Renal cortical epithelial cell (primary cell): Measurements from ENCODE around the gene LEF1. TPM values are rescaled to one million over a fixed set of nuclear protein-coding genes. Genes with fewer than 3 reads are reported as not detected.

ENCODE experiments used
- DNase-seq: peaks from one replicate; pipeline ENCODE4 v3.0.0-alpha.2; 2011; ENCODE audit warnings: low read depth
- total RNA-seq: library from RNA; depleted of rRNA; stranded (reverse); fragments of >200 nt; gene quantifications from 2 replicates; pipeline ENCODE4 v1.2.3, GENCODE V29; 2014

The LEF1 gene
- total RNA-seq, 1 donor from 2014 or later = 18.6 TPM

GRCh38 chr4:108175966-108176365, 7.2 kb upstream of the LEF1 start:
- DNase-seq = no peak

DNA sequence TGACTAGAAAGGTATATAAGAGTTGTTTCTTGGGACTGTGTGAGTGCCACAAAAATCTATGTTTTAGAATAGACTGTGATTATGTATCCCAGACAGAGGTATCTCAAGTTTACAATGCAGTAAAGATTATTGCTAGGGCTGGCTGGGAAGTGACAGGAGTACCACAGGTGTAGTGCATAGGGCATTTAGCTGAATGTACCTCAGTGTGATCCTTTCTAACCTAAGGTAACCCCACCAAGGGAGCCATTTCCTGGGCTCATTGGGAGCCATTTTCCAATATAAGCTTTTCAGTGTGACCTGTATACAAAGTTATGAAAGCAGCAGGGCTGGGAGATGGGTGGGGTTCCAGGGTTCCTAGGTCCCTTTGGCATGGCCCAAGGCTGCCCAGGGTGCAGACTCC, 6.1 kb upstream of the LEF1 start:
- no peak for DNase-seq

- no peak for DNase-seq
Observed at GRCh38 chr4:108173599-108174057, 4.9 kb upstream of the LEF1 start.

- peak; percentile 61 for DNase-seq
Observed at GRCh38 chr4:108172753-108173598, 4.2 kb upstream of the LEF1 start.

DNA sequence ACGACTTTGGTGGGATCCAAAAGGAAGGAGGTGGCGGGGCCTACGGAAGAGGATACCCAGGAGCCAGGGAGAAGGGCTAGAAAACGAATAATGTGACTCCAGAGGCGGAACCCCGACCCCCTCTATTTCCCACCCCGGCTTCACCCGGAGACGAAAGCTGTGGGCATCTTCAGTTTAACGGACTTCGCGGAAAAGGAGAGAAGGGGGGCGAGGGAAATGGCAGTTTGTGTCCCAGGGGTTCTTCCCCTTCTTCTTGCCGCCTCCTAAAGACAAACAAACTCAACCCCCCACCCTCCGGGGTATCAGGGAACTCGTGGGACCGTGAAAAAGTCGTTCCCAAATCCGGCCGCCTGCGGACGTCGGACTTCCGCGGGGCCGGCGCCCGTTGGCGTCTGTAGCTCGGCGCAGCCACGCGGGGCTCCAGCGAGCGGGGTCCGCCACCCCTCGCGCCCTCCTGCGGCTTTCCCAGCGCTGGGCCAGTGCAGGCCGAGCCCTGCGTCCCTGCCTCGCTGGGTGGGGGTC, 3.6 kb upstream of the LEF1 start:
- no peak for DNase-seq

DNA sequence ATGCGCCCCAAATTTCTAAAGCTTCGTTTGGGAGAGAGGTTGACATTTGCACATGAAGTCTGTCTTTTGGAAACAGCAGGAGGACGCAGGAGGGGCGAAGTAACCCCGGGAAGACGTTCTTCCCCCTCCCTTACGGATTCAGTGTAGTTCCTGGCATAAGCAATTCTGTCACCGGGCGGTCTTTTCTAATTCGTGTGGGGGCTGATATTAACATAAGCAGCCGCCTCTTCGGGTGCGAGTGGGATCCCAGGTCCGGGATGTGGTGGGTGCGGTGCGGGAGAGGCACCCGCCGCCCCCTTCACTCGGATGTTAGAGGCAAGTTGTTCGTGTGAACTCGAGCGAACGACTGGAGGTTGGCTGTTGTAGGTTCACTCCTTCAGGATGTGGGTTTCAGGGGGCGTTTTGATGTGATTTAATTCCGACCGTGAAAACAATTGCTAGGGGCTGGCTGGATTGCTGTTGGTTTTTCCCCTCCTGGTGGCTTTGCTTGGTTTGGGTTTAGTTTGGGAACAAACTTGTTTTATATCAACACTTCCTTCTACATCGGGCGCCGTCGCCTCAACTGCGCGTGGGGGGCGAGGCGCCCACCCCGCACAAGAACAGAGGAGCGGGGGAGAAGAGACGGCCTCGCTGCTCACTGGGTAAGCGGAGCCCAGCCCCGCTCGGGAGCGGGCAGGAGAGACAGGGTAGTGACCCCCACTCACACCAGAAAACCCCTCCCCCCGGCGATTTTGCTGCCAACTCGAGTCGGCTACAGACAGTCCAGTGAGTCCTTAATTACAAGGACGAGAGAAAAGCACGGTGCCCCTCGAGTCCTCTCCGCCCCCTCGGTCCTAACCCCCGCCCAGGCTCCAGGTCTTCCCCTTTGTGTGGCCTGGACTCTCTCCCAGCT, 2.9 kb upstream of the LEF1 start:
- DNase-seq = no peak

DNA sequence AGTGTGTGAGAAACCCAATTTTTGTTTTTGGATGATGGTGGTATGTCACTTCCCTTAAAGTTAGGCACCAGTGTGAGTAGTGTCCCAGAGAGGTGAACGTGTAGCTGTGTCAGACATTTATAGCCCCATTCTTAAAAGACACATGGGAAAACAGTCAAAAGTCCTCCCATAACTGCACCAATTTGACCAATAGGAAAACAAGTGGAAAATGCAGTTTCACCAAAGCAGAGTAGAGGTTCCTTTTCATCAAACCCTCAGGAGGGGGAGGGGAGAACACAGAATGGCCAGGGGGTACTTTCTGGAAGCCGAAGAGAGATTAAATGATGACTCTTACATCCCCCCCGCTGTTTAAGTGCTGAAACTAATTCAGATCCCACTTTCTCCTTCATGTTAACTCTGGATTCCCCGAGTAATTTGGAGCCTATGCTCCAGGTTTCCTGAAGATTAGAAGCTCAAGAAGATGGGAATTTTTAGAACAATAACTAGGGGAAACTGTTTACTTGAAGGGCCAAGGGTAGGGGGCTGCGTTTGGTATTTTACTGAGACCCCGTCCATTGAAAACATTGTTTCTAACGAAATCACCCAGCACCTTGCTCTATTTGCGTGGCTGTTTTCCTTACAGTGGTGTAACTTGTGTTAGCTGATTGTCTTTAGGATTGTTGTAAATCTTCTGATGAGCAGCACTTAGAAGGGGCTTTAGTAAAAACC, 2.1 kb upstream of the LEF1 start:
- no peak for DNase-seq

DNA sequence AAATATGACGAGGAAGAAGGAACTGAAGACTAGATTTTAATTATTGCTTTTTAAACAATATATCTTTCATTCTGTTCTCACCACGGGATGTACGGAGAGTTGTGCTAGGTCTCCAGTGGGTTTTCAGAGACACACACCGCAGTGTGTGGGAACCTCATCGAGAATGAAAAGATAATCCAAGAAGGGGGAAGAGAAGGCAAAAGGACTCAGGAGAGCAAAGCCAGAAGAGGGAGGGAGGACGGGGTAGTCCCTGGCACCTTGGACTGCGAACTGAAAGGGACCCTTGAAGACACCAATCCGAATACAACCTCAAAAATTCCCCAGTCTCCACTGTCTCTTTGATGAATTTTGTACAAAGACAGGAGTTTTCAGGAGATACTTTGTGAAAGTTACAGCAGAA, 932 bp upstream of the LEF1 start:
- no peak for DNase-seq

GRCh38 chr4:108168160-108168670, 517 bp downstream of the LEF1 start:
- DNase-seq = peak; percentile 22

DNA sequence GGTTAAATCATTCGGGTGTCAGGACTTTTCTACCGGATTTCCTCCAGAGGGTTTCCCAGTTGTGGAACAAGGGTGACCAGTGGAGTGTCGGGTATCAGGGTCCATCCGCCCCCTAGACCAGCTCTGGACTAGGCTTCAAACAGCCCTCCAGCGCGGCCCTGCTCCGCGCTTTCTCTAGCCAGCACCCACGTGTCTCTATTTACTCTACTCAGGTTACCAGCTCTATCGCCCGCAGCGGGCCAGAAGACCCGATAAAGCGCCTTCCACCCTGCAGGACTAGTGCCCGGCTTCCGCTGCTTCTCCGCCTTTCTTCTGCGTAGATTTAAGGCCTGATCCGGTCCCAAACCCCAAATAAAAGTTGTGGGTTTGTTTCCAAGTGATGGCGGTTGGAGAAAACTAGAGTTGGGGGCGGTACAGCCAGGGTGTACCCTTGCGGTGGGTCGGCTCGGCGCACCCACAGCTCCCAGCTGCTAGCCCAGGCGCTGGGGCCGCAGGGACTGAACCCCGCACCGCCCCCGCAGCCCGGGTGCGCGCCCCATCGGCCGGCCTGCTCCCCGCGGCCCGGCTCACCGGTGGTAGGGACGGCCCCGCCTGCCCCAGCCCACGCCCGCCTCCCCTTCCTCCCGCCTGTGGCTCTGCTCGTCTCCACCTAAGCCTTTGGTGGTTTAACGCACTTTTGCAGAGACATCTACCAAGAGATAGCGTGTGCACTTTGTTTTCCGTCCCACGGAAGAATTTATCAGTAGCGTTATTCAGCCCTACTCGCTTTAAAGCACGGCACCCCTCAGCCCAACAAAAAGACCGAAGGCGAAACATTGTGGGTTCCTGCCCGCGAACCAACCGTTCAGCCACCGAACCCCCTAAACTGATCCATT, 2.1 kb downstream of the LEF1 start:
- no peak for DNase-seq

DNA sequence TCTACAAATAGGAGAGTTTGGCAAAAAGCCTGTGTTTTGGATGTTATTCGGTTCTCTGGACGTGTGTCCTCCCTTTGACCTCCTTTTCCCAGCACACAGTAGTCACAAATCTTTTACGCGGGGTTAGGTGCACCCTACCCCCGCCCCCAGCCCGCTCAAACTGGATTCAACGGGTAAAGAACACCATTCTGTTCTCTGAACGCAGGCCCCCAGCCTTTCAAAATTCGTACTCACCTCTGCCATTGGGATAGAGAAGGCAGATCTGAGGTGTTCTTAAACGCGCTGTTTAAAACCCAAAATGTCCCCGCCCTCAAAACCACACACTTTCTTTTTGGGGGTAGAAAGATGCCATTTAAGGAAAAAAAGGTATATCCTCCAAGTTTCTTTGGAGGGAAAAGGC, 2.7 kb downstream of the LEF1 start:
- DNase-seq = no peak

- no peak for DNase-seq
Observed at GRCh38 chr4:108165586-108165985, 3.1 kb downstream of the LEF1 start.

DNA sequence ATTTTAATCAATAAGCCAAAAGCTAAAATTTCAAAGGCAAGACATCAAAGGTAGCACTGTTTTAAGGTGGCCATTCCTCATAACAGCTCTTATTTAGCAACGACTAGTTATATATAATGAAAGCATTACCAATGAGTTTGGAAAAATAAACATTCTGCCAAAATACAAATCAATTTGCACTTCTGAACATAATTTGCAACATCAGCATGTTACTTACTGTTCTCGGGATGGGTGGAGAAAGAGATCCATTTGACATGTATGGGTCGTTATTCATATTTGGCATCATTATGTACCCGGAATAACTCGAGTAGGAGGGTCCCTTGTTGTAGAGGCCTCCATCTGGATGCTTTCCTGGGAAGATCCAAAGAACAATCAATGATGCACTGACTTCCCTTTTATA, 5.4 kb downstream of the LEF1 start:
- DNase-seq = no peak

DNA sequence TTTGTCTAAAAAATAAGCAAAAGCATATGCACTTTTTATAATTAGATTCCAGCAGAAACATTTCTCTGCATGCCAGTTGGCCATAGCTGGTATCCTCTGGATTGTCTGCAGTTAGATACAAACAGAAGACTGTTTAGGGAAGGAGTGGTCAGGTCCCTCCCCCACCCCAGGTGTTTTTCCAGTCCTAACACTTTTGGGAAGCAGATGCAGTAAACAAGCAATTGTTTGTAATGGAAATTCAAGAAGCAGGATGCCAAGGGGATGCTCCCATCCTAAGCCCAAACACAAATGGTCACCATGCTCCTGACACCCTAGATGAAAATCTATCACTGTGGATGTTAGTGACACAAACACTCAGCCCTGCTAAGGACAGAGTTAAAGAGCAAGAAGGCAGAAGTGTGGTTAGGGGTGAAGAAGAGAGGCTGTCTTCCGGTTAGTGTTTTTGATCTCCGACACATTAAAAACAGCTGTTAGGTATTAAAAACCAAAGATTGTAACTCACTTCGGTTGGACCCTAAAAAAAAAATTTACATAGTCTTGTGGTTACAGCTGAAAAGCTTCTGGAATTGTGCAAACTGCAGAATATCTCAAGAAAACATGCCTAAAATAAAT, 7.9 kb downstream of the LEF1 start:
- no peak for DNase-seq

DNA sequence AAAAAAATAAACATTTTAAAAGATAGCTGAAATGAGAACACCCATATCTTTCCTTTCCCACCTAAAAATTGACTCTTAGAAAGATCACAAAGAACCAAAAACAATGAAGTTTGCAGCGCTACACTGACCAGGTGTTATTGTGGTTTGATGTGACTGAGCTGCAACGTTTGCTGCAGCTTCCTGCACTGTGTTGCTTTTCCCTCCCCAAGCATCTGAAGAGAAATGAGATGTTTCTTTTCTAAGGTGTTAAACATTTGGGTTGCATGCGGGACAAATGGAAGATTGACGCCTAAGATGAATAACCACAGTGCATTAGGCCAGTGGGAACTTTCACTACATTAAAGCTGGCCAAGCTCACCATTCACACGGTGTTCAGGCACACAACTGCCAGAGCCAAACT, 8.9 kb downstream of the LEF1 start:
- no peak for DNase-seq

- DNase-seq = no peak
Observed at GRCh38 chr4:108157655-108158054, 11.1 kb downstream of the LEF1 start.

- no peak for DNase-seq
Observed at GRCh38 chr4:108156391-108156790, 12.3 kb downstream of the LEF1 start.

GRCh38 chr4:108155373-108155772, 13.4 kb downstream of the LEF1 start:
- peak; percentile 38 for DNase-seq

- no peak for DNase-seq
Observed at GRCh38 chr4:108152980-108153379, 15.8 kb downstream of the LEF1 start.
